ENCODE data around the gene GALP.
A peak's percentile ranks its signal among the peaks of the same experiment; 100 is the strongest.

GALP gene

GRCh38 chr19:56175861-56176307 lies at the start of gene GALP:
Gene GALP (plus strand): TSS chr19:56176008. CDS start chr19:56177109, 1,101 bp downstream.
- DNase-seq: peak in 1 of 3 experiments; percentile 24

GRCh38 chr19:56126983-56127780 lies 48.6 kb upstream of the GALP start:
- DNase-seq: peak in 1 of 3 experiments; percentile 3

GRCh38 chr19:56130006-56130405 lies 45.8 kb upstream of the GALP start:
- no peak for DNase-seq

GRCh38 chr19:56131651-56132050 lies 44.2 kb upstream of the GALP start:
- no peak for DNase-seq

GRCh38 chr19:56132316-56132822 lies 43.4 kb upstream of the GALP start:
- no peak for DNase-seq

GRCh38 chr19:56133858-56134653 lies 41.8 kb upstream of the GALP start:
- DNase-seq: peak in 2 of 3 experiments; percentile 51 to 80

GRCh38 chr19:56134654-56134921 lies 41.2 kb upstream of the GALP start:
- peak in 1 of 3 experiments; percentile 57 for DNase-seq

GRCh38 chr19:56136362-56136761 lies 39.4 kb upstream of the GALP start:
- no peak for DNase-seq

- DNase-seq: no peak
These were observed 38.4 kb upstream of the GALP start for GRCh38 chr19:56137405-56137804.

- no peak for DNase-seq
These were observed 37.7 kb upstream of the GALP start for GRCh38 chr19:56138069-56138468.

GRCh38 chr19:56139847-56140582 lies 35.8 kb upstream of the GALP start:
- no peak for DNase-seq

- peak; percentile 98 to 100 (median 100) for DNase-seq
These were observed 35.0 kb upstream of the GALP start, which contains the start of gene ZNF444 for GRCh38 chr19:56140583-56141416. Gene ZNF444 (plus strand): TSS chr19:56141287. CDS start chr19:56146912, 5,625 bp downstream.

- DNase-seq: peak in 2 of 3 experiments; percentile 23 to 52
These were observed 34.3 kb upstream of the GALP start for GRCh38 chr19:56141417-56141993.

- DNase-seq: peak in 2 of 3 experiments; percentile 23 to 47
These were observed 33.6 kb upstream of the GALP start for GRCh38 chr19:56142087-56142787.

- DNase-seq: no peak
These were observed 32.8 kb upstream of the GALP start for GRCh38 chr19:56142897-56143434.

- DNase-seq: no peak
These were observed 31.4 kb upstream of the GALP start for GRCh38 chr19:56144376-56144775.

- DNase-seq: no peak
These were observed 31.0 kb upstream of the GALP start for GRCh38 chr19:56144831-56145230.

GRCh38 chr19:56145698-56146097 lies 30.1 kb upstream of the GALP start:
- DNase-seq: no peak

GRCh38 chr19:56146904-56147303 lies 28.9 kb upstream of the GALP start:
- DNase-seq: no peak

GRCh38 chr19:56147307-56147706 lies 28.5 kb upstream of the GALP start:
- DNase-seq: no peak

- no peak for DNase-seq
These were observed 27.7 kb upstream of the GALP start for GRCh38 chr19:56148096-56148495.
